Caco-2 (cell line): ENCODE measurements around the gene SCN2B. TPM values are rescaled to one million over a fixed set of nuclear protein-coding genes. Genes with fewer than 3 reads are reported as not detected.

Source experiments
- BruUV-seq: library from RNA; stranded (reverse); fragments of 400-500 nt; replicated peaks from 2 replicates; lab custom pipeline; 2021; lab: Mats Ljungman, UMichigan
- CTCF ChIA-PET: fragments of 300-600 bp; sonication (Branson Sonifier 250); formaldehyde crosslinking; loops from one replicate; lab custom pipeline; 2022; ENCODE audit warnings: antibody characterized with exemption; lab: Charles Lee
- POLR2A ChIA-PET: fragments of 300-600 bp; sonication (Branson Sonifier 250); formaldehyde crosslinking; loops from one replicate; lab custom pipeline; 2022; ENCODE audit warnings: antibody characterized with exemption; lab: Charles Lee
- DNase-seq, 2 experiments: peaks; one replicate each; pipeline versions ENCODE4 v3.0.0 to v3.0.0-alpha.2; 2020 to 2022
- H3K27me3 ChIP-seq: replicated peaks from 2 replicates; pipeline ENCODE4 v1.6.0; 2011; ENCODE audit warnings: low read length; ENCODE audit not compliant: control insufficient read depth, insufficient read depth
- H3K36me3 ChIP-seq: 2 replicates; pipeline ENCODE4 v1.5.1; 2011; ENCODE audit warnings: low read length; ENCODE audit not compliant: control insufficient read depth, insufficient read depth
- H3K4me1 ChIP-seq: fragments of 250-450 bp; sonication (Bioruptor Pico); 2 replicates; pipeline ENCODE4 v1.5.1; 2020; ENCODE audit warnings: mild to moderate bottlenecking
- H3K4me3 ChIP-seq: 2 replicates; pipeline ENCODE4 v1.5.1; 2011; ENCODE audit warnings: low read depth, mild to moderate bottlenecking, control low read depth, low read length
- H3K9me3 ChIP-seq: fragments of 250-450 bp; sonication (Bioruptor Pico); 2 replicates; pipeline ENCODE4 v1.5.1; 2020; ENCODE audit warnings: mild to moderate bottlenecking, moderate library complexity
- H3K27ac Mint-ChIP-seq: one replicate; pipeline ENCODE4 v1.8.0; 2022; ENCODE audit warnings: mixed read lengths; ENCODE audit not compliant: unreplicated experiment
- H3K27me3 Mint-ChIP-seq: one replicate; pipeline ENCODE4 v1.8.0; 2022; ENCODE audit warnings: mixed read lengths; ENCODE audit not compliant: insufficient read depth, unreplicated experiment
- H3K36me3 Mint-ChIP-seq: one replicate; pipeline ENCODE4 v1.8.0; 2022; ENCODE audit warnings: mild to moderate bottlenecking, mixed read lengths; ENCODE audit not compliant: insufficient read depth, unreplicated experiment
- H3K4me1 Mint-ChIP-seq: one replicate; pipeline ENCODE4 v1.8.0; 2022; ENCODE audit warnings: low read depth, mixed read lengths; ENCODE audit not compliant: unreplicated experiment
- H3K4me3 Mint-ChIP-seq: one replicate; pipeline ENCODE4 v1.8.0; 2022; ENCODE audit warnings: mild to moderate bottlenecking, moderate library complexity, mixed read lengths; ENCODE audit not compliant: unreplicated experiment
- H3K9me3 Mint-ChIP-seq: one replicate; pipeline ENCODE4 v1.8.0; 2022; ENCODE audit warnings: mixed read lengths; ENCODE audit not compliant: unreplicated experiment
- CTCF ChIP-seq, 2 experiments: fragments of 200-600 bp in 1 of 2; IDR thresholded peaks; 1 replicate in 1 of 2; 2 replicates in 1 of 2; pipeline versions ENCODE4 v1.5.1 to v1.8.0; 2011 to 2022; ENCODE audit warnings: antibody characterized with exemption in 1 of 2, control low read depth in 1 of 2, inconsistent platforms in 1 of 2, low read depth in 1 of 2, low read length in 1 of 2, mild to moderate bottlenecking in 1 of 2, moderate library complexity in 1 of 2; ENCODE audit not compliant: insufficient read depth in 1 of 2, severe bottlenecking in 1 of 2, unreplicated experiment in 1 of 2
- intact Hi-C: fragments of 100-400 bp; cut with micrococcal nuclease; formaldehyde crosslinking; loops from one replicate; pipeline ENCODE4 v1.10.0; 2022; ENCODE audit not compliant: unreplicated experiment
- total RNA-seq: library from RNA; stranded (reverse); gene quantifications from 2 replicates; pipeline ENCODE4 v1.2.3, GENCODE V29; 2022

Gene SCN2B
- total RNA-seq, 1 experiment from 2014 or later = not detected

- no peaks in the 10 kb centered on the region for H3K9me3 ChIP-seq
- TF ChIP-seq CTCF (IDR thresholded peaks at IDR 0.05; ENCODE audit: insufficient read depth in 1 of 2, low read depth in 1 of 2, low read length in 1 of 2, severe bottlenecking in 1 of 2, unreplicated experiment in 1 of 2) = no peak
- Mint-ChIP-seq H3K4me3 (no peak overlapping the region), H3K27ac (no peak overlapping the region), H3K4me1 (peaks cover 9% of the 10 kb centered on the region), H3K9me3 (no peaks in the 10 kb centered on the region), H3K36me3 (no peaks in the 10 kb centered on the region), H3K27me3 (no peaks in the 10 kb centered on the region)
- intact Hi-C loops = no loop called here
- H3K27me3 ChIP-seq = no peaks in the 10 kb centered on the region
- no peak for DNase-seq
- no TSS peak for BruUV-seq
- ChIA-PET POLR2A (no interaction called here), CTCF (interaction anchor here (0.5 to 1.0 kb wide), 4 partner anchors 9 to 171 kb away, joined by 3 to 5 read pairs (median 4); no protein-coding TSS in a partner anchor)
- no peaks in the 10 kb centered on the region for H3K36me3 ChIP-seq
- H3K4me1 ChIP-seq = 0 out of 2 replicates have a peak, but pooled peaks cover 7% of the 10 kb centered on the region
- H3K4me3 ChIP-seq = no peak overlapping the region
Measured at GRCh38 chr11:118180300-118180703, 3.9 kb upstream of the SCN2B start.

GRCh38 chr11:118176778-118177134, 317 bp upstream of the SCN2B start:
- Histone ChIP-seq H3K4me3 (no peak overlapping the region), H3K36me3 (no peaks in the 10 kb centered on the region), H3K9me3 (no peaks in the 10 kb centered on the region), H3K4me1 (peaks cover 7% of the 10 kb centered on the region; the same call in 1 of the 2 replicates), H3K27me3 (no peaks in the 10 kb centered on the region)
- no peak for DNase-seq
- POLR2A ChIA-PET = no interaction called here
- no peak for TF ChIP-seq CTCF (IDR thresholded peaks at IDR 0.05; ENCODE audit: insufficient read depth in 1 of 2, low read depth in 1 of 2, low read length in 1 of 2, severe bottlenecking in 1 of 2, unreplicated experiment in 1 of 2)
- H3K4me3 Mint-ChIP-seq = no peak overlapping the region
- peaks cover 16% of the 10 kb centered on the region for H3K4me1 Mint-ChIP-seq
- H3K27ac Mint-ChIP-seq = no peak overlapping the region
- H3K27me3 Mint-ChIP-seq = no peaks in the 10 kb centered on the region
- no peaks in the 10 kb centered on the region for H3K9me3 Mint-ChIP-seq
- CTCF ChIA-PET = interaction anchor here (0.9 kb wide), 1 partner anchor 51 kb away, joined by 3 read pairs; no protein-coding TSS in a partner anchor
- intact Hi-C loops = no loop called here
- H3K36me3 Mint-ChIP-seq = peaks cover 6% of the 10 kb centered on the region
- BruUV-seq = no TSS peak

GRCh38 chr11:118175031-118175992, 1.1 kb downstream of the SCN2B start:
- H3K27me3 Mint-ChIP-seq = no peaks in the 10 kb centered on the region
- POLR2A ChIA-PET = no interaction called here
- peaks cover 6% of the 10 kb centered on the region for H3K36me3 Mint-ChIP-seq
- Histone ChIP-seq H3K4me1 (peaks cover 6% of the 10 kb centered on the region; the same call in 1 of the 2 replicates), H3K27me3 (no peaks in the 10 kb centered on the region), H3K36me3 (no peaks in the 10 kb centered on the region), H3K4me3 (no peak overlapping the region), H3K9me3 (no peaks in the 10 kb centered on the region)
- no peak for DNase-seq
- peaks cover 16% of the 10 kb centered on the region for H3K4me1 Mint-ChIP-seq
- CTCF ChIA-PET = interaction anchor here (0.6 to 0.7 kb wide), 2 partner anchors 229 to 356 kb away, joined by 4 read pairs; no protein-coding TSS in a partner anchor
- intact Hi-C loops = loop anchor here (1.0 kb wide), 2 partner anchors 20 to 30 kb away; no protein-coding TSS in a partner anchor
- no peak overlapping the region for H3K4me3 Mint-ChIP-seq
- no peaks in the 10 kb centered on the region for H3K9me3 Mint-ChIP-seq
- no TSS peak for BruUV-seq
- no peak for TF ChIP-seq CTCF (IDR thresholded peaks at IDR 0.05; ENCODE audit: insufficient read depth in 1 of 2, low read depth in 1 of 2, low read length in 1 of 2, severe bottlenecking in 1 of 2, unreplicated experiment in 1 of 2)
- no peak overlapping the region for H3K27ac Mint-ChIP-seq
